Esophagus squamous epithelium (tissue), 4 donors: ENCODE results near the gene PPM1G.

Source experiments
- POLR2A ChIP-seq, 4 donors: fragments of 450-650 bp; IDR thresholded peaks; one replicate each; pipeline ENCODE4 v1.6.1; 2017; ENCODE audit warnings: antibody characterized with exemption in 4 of 4, mild to moderate bottlenecking in 4 of 4, moderate library complexity in 3 of 4
- TF ChIP-seq, protein P1 (sequence below), 6 experiments: fragments of 450-650 bp in 4 of 6; fragments of 200-600 bp in 2 of 6; sonication (generic) in 2 of 6; IDR thresholded peaks; one replicate each; pipeline ENCODE4 v1.5.1; 2016 to 2019; ENCODE audit warnings: antibody characterized with exemption in 6 of 6, mild to moderate bottlenecking in 4 of 6, moderate library complexity in 4 of 6

DNA sequence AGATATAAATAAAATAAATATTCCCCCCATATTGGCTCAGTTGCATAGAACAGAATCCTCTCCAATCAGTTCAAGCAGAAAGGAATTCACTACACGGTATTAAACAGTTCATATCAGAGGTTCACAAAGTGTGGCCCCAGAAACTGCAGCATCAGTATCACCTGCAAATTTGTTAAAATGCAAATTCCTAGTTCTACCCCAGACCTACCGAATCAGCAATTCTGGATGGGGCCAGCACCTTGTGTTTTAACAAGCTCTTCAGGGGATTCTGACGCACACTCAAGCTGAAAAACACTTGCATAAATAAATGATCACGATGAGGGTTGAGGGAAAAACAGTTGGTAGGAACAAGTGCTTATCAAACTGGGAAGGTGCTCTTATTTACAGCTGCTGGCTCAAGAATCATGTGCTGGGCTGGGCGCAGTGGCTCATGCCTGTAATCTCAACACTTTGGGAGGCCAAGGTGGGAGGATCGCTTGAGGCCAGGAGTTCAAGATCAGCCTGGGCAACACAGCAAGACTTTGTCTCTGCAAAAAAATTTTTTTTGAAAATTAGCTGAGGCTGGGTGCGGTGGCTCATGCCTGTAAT, 59.2 kb downstream of the PPM1G start:
- TF ChIP-seq, protein P1, sequence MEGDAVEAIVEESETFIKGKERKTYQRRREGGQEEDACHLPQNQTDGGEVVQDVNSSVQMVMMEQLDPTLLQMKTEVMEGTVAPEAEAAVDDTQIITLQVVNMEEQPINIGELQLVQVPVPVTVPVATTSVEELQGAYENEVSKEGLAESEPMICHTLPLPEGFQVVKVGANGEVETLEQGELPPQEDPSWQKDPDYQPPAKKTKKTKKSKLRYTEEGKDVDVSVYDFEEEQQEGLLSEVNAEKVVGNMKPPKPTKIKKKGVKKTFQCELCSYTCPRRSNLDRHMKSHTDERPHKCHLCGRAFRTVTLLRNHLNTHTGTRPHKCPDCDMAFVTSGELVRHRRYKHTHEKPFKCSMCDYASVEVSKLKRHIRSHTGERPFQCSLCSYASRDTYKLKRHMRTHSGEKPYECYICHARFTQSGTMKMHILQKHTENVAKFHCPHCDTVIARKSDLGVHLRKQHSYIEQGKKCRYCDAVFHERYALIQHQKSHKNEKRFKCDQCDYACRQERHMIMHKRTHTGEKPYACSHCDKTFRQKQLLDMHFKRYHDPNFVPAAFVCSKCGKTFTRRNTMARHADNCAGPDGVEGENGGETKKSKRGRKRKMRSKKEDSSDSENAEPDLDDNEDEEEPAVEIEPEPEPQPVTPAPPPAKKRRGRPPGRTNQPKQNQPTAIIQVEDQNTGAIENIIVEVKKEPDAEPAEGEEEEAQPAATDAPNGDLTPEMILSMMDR (IDR thresholded peaks at IDR 0.05) = no peak
- no peak for TF ChIP-seq POLR2A (IDR thresholded peaks at IDR 0.05)
